ENCODE measurements around the gene INPP4B.

GRCh38 chr4:142383354-142383753 is 462.7 kb downstream of the INPP4B start:
- TF ChIP-seq POLR2A (IDR thresholded peaks at IDR 0.05) (no peak), POLR2AphosphoS5 (IDR thresholded peaks at IDR 0.05) (no peak)
